ENCODE data around the gene LLPH. TPM values are rescaled to one million over a fixed set of nuclear protein-coding genes. Genes with fewer than 3 reads are reported as not detected.

LLPH gene
- total and polyA plus RNA-seq, 2 of the 13 experiments (the other 11 are each of a cell fraction or from before 2014, with no cell fraction given), result 4.2 to 25.6 TPM

GRCh38 chr12:66130267-66131066, at the start of gene LLPH (continued):
- TF ChIP-seq ZNF142 (CRISPR knock-in tag; IDR thresholded peaks at IDR 0.05) (no peak), SRY (CRISPR knock-in tag; IDR thresholded peaks at IDR 0.05) (no peak), TOE1 (CRISPR knock-in tag; IDR thresholded peaks at IDR 0.05) (no peak), EED (CRISPR knock-in tag; IDR thresholded peaks at IDR 0.05) (no peak), ASH2L (IDR thresholded peaks at IDR 0.05; ENCODE audit: insufficient read length, low read depth, low read length) (peak; percentile 85), ZNF7 (CRISPR knock-in tag; IDR thresholded peaks at IDR 0.05) (no peak), PITX1 (CRISPR knock-in tag; IDR thresholded peaks at IDR 0.05) (no peak; the same call in 1 of the 2 replicates), FOXC1 (CRISPR knock-in tag; IDR thresholded peaks at IDR 0.05; ENCODE audit: borderline replicate concordance) (no peak), ERF (CRISPR knock-in tag; IDR thresholded peaks at IDR 0.05) (no peak), SIX1 (CRISPR knock-in tag; IDR thresholded peaks at IDR 0.05; ENCODE audit: borderline replicate concordance) (no peak), ZNF552 (CRISPR knock-in tag; IDR thresholded peaks at IDR 0.05; ENCODE audit: borderline replicate concordance) (no peak), SNAI1 (CRISPR knock-in tag; IDR thresholded peaks at IDR 0.05; ENCODE audit: borderline replicate concordance) (peak; percentile 66; the same call in 1 of the 2 replicates), TCF7L2 (IDR thresholded peaks at IDR 0.05; ENCODE audit: low read depth, low read length) (no peak), ZNF646 (CRISPR knock-in tag; IDR thresholded peaks at IDR 0.05) (no peak), ZSCAN12 (CRISPR knock-in tag; IDR thresholded peaks at IDR 0.05) (no peak), TBX3 (IDR thresholded peaks at IDR 0.05; ENCODE audit: borderline replicate concordance) (no peak), ARNT2 (CRISPR knock-in tag; IDR thresholded peaks at IDR 0.05; ENCODE audit: low read depth) (peak; percentile 72; the same call in 1 of the 2 replicates), ZNF879 (CRISPR knock-in tag; IDR thresholded peaks at IDR 0.05) (no peak)
